GM10266 (cell line): ENCODE data around the gene TENT4A.

Source experiments
- DNase-seq: peaks from one replicate; pipeline ENCODE4 v3.0.0; 2012; ENCODE audit errors: extremely low spot score
- TF ChIP-seq, protein P1 (sequence below): IDR thresholded peaks from 2 replicates; pipeline ENCODE4 v1.5.1; 2012; ENCODE audit warnings: mild to moderate bottlenecking, low read depth; ENCODE audit not compliant: control insufficient read depth, insufficient read depth; ENCODE audit errors: missing control alignments

The TENT4A gene

DNA sequence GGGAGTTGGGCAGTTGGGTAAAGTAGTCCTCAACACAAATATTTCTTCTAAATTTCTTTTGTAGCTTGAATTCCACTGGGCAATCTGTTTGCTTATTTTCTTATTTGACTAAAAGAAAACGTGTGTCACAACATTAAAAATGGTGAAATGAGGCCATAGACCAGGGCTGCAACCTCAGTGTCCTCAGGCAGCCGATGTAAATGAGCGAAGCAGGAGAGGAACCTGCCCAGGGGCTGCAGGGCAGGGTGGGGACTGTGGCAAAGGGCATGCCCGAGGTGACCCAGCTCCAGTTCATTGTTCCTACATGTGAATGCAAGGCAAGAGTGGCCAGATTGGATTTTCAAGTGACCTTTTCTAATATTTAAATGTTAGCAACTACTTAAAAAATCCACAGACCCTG is 74.7 kb downstream of the TENT4A start:
- TF ChIP-seq, protein P1, sequence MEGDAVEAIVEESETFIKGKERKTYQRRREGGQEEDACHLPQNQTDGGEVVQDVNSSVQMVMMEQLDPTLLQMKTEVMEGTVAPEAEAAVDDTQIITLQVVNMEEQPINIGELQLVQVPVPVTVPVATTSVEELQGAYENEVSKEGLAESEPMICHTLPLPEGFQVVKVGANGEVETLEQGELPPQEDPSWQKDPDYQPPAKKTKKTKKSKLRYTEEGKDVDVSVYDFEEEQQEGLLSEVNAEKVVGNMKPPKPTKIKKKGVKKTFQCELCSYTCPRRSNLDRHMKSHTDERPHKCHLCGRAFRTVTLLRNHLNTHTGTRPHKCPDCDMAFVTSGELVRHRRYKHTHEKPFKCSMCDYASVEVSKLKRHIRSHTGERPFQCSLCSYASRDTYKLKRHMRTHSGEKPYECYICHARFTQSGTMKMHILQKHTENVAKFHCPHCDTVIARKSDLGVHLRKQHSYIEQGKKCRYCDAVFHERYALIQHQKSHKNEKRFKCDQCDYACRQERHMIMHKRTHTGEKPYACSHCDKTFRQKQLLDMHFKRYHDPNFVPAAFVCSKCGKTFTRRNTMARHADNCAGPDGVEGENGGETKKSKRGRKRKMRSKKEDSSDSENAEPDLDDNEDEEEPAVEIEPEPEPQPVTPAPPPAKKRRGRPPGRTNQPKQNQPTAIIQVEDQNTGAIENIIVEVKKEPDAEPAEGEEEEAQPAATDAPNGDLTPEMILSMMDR = no peak
- DNase-seq = no peak

DNA sequence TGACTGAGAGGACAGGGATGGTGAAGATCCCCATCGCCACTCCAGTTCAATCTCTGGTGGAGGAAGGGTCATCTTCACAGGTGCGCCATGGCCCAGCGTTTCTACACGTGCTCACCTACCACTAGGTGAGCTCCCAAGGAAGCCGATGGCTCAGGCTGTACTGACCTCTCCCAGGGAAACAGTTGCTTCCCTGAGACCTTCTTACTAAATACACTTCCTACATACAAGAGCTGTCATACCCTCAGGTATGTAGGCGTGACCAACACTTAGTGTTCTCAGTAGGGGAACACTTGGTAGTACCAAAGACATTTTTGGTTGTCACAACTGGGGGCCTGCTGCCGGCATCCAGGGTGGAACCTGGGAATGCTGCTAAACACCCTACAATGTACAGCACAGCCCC is 75.2 kb downstream of the TENT4A start:
- DNase-seq = no peak

DNA sequence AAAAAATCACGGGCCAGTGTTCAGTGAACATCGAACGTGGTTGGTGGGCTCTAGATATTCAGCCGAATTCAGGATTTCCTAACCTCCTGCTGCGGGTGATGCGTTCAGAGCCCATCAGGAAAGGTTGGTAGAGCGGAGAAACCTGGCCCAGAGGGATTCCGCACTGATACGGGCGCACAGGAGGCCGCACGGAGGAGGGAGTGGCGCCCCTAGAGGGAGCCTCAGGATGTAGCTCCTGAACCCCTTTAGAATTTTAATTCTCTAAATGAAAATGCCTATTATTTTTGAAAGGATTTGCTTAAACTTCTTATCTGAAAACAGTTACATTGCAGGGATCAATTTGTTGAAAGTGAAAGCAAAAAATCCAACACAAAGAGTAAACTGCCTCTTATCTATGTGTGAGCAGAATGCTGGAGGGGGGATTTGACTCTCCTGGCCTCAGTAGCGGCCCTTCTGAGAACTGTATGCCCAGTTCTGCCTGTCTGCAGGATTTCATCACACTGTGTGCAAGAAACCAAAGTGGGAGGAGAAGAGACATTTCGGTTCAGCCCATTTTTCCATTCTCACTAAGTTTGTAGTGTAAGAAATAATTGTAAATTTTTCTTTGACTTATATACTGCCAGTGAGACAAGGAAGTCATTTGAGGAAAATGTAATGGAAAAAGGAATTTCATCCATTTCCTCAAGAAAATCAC is 75.9 kb downstream of the TENT4A start:
- TF ChIP-seq, protein P1 = no peak
- no peak for DNase-seq

More for the DNA sequence above, 75.2 kb downstream of the TENT4A start:
- TF ChIP-seq, protein P1 = no peak

DNA sequence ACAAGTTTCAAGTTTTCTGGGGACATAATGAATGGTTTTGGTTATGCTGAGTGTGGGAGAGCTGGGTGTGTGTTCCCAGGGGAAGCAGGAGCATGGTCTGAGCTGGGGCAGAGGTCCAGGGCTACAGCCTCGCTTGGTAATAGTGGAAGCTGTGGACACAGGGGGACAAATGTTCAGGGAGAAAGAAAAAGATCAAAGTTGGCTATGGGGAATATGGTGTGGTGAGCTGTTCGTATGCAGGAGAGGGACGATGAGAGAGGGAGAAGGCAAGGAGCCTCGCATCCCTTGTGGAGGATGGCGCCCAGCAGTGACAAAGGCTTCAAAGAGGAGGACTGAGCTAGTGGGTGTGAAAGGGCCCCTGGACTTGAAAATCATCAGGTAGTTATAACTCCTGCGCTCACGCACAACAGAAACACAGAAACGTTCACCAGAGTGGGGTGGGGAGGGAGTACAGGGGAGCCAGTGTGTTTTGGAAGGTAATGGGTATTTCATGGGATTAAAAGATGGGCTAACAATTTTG is 77.2 kb downstream of the TENT4A start:
- no peak for DNase-seq
- TF ChIP-seq, protein P1 = no peak

DNA sequence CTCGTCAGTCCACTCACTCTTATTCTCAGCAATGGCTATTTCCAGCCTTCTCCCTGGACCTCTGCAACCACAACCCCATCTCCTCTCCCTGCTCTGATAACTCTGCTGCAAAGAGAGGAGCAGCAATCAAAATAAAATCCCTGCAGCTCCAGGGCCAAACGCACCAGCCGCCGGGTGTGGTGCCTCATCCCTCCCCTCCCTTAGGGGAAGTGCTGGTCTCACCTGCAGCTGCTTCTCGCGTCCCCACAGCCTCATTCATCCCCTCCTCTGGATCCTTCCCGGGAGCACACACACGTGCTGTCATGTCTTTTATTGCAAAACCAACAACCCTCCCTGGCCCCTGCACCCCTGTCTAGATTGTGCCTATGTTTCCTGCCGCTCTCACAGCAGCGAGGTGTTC is 77.8 kb downstream of the TENT4A start:
- DNase-seq = no peak
- TF ChIP-seq, protein P1 = no peak

DNA sequence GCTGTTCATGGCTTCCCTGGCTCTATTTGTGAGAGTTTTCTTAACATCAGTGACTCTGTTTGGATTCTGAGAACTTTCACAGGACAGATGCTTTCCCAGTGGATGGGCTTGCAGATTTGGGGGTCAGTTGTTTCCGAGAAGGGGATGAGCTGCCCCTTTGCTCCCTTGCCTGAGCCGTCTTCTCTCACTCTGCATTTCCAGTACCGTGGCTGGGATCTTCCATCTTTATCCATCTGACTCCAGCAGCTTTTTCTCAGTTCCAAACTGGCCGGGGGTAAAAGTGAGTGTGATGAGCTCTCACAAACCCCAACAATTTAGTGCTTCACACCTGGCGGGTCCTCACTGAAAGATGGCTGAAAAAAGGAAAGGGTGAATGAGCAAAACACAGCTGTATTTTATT is 79.1 kb downstream of the TENT4A start:
- TF ChIP-seq, protein P1 = no peak
- no peak for DNase-seq

DNA sequence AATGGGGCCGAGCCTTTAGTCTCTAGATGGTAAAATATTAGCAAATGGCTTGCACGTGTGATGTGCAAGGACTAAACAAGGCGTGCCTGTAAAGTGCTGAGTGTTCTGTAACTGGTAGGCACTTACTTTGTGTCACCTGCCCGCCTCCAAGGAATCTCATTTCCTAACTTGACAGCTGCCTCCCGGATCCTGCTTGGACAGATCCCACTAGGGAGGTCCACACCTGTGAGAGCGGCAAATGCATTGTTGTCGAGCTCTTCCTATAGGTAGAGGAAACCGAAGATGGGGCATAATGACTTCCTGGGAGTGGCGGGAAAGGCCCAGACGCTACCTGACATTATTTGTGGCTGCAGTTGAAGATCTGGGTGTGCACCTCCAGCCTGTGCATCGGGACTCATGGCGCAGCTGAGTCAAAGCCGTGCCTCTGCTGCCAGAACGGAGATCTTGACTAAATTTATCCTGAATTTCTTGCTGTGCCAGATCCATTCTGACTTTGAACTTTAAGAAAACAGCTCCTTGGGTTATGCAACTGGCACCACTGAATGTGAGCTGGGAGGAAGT is 79.8 kb downstream of the TENT4A start:
- TF ChIP-seq, protein P1 = no peak
- no peak for DNase-seq
